WTC11 (cell line): ENCODE data around the gene DDX10. TPM values are rescaled to one million over a fixed set of nuclear protein-coding genes. Genes with fewer than 3 reads are reported as not detected.

Experiments
- ATAC-seq: fragments of 200-7000 bp; cut with Tn5 transposase; 2 replicates; pipeline ENCODE4 v1.10.0; 2021; ENCODE audit warnings: mild to moderate bottlenecking, moderate library complexity
- CTCF ChIA-PET: fragments of 300-600 bp; sonication (Branson Sonifier 250); formaldehyde crosslinking; loops from one replicate; lab custom pipeline; 2021; ENCODE audit warnings: antibody characterized with exemption; lab: Charles Lee
- POLR2A ChIA-PET: fragments of 350-600 bp; sonication (Branson Sonifier 250); formaldehyde crosslinking; loops from one replicate; lab custom pipeline; 2021; ENCODE audit warnings: antibody characterized with exemption; lab: Charles Lee
- DNase-seq: peaks from one replicate; pipeline ENCODE4 v3.0.0; 2021; ENCODE audit warnings: low spot score
- H3K27ac Mint-ChIP-seq: 2 replicates; pipeline ENCODE4 v1.8.0; 2021; ENCODE audit warnings: mixed read lengths
- H3K27me3 Mint-ChIP-seq: 2 replicates; pipeline ENCODE4 v1.8.0; 2021; ENCODE audit warnings: low read depth, mild to moderate bottlenecking, moderate library complexity, mixed read lengths
- H3K36me3 Mint-ChIP-seq: 2 replicates; pipeline ENCODE4 v1.8.0; 2021; ENCODE audit warnings: mixed read lengths
- H3K4me1 Mint-ChIP-seq: 2 replicates; pipeline ENCODE4 v1.8.0; 2022; ENCODE audit warnings: mixed read lengths
- H3K4me3 Mint-ChIP-seq: 2 replicates; pipeline ENCODE4 v1.8.0; 2021; ENCODE audit warnings: mild to moderate bottlenecking, moderate library complexity, mixed read lengths
- H3K9me3 Mint-ChIP-seq: 2 replicates; pipeline ENCODE4 v1.8.0; 2021; ENCODE audit warnings: mixed read lengths
- ATF6 ChIP-seq: sonication (generic); formaldehyde crosslinking; IDR thresholded peaks from 2 replicates; pipeline ENCODE4 v1.8.1; 2023; ENCODE audit warnings: mild to moderate bottlenecking, missing genetic modification reagents
- ERG ChIP-seq: fragments of 250-450 bp; sonication (Bioruptor Pico); IDR thresholded peaks from 2 replicates; pipeline ENCODE4 v1.8.0; 2021; ENCODE audit warnings: mild to moderate bottlenecking
- ESRRA ChIP-seq: sonication (generic); formaldehyde crosslinking; IDR thresholded peaks from 2 replicates; pipeline ENCODE4 v1.8.1; 2022; ENCODE audit warnings: mild to moderate bottlenecking, missing genetic modification reagents, borderline replicate concordance
- FOXK1 ChIP-seq: sonication (generic); formaldehyde crosslinking; IDR thresholded peaks from 2 replicates; pipeline ENCODE4 v1.8.0; 2022; ENCODE audit warnings: mild to moderate bottlenecking, moderate library complexity, missing genetic modification reagents
- GTF2I ChIP-seq: fragments of 250-450 bp; sonication (Bioruptor Pico); conservative IDR thresholded peaks from 2 replicates; pipeline ENCODE4 v1.4.0; 2021; ENCODE audit warnings: mild to moderate bottlenecking
- HMGA2 ChIP-seq: fragments of 250-450 bp; sonication (Bioruptor Pico); IDR thresholded peaks from 2 replicates; pipeline ENCODE4 v1.4.0; 2021; ENCODE audit warnings: mild to moderate bottlenecking, moderate library complexity
- KAT7 ChIP-seq: sonication (generic); formaldehyde crosslinking; IDR thresholded peaks from 2 replicates; pipeline ENCODE4 v1.8.1; 2023; ENCODE audit warnings: missing genetic modification reagents, mild to moderate bottlenecking, borderline replicate concordance
- MLX ChIP-seq: sonication (generic); formaldehyde crosslinking; IDR thresholded peaks from 2 replicates; pipeline ENCODE4 v1.8.1; 2023; ENCODE audit warnings: mild to moderate bottlenecking, missing genetic modification reagents, moderate library complexity
- NFATC4 ChIP-seq: fragments of 250-450 bp; sonication (Bioruptor Pico); IDR thresholded peaks from 2 replicates; pipeline ENCODE4 v1.9.0; 2021; ENCODE audit warnings: mild to moderate bottlenecking
- NFYB ChIP-seq: sonication (generic); formaldehyde crosslinking; conservative IDR thresholded peaks from 2 replicates; pipeline ENCODE4 v1.8.0; 2022; ENCODE audit warnings: low read depth, missing genetic modification reagents
- RORB ChIP-seq: fragments of 250-450 bp; sonication (Bioruptor Pico); IDR thresholded peaks from 2 replicates; pipeline ENCODE4 v1.9.0; 2021; ENCODE audit warnings: mild to moderate bottlenecking
- SMAD4 ChIP-seq: sonication (generic); formaldehyde crosslinking; IDR thresholded peaks from 2 replicates; pipeline ENCODE4 v1.8.0; 2022; ENCODE audit warnings: mild to moderate bottlenecking, missing genetic modification reagents
- SOX15 ChIP-seq: fragments of 250-450 bp; sonication (Bioruptor Pico); IDR thresholded peaks from 2 replicates; pipeline ENCODE4 v1.9.0; 2021; ENCODE audit warnings: mild to moderate bottlenecking
- TEAD4 ChIP-seq: sonication (generic); formaldehyde crosslinking; IDR thresholded peaks from 2 replicates; pipeline ENCODE4 v1.8.0; 2022; ENCODE audit warnings: mild to moderate bottlenecking, missing genetic modification reagents
- TP53 ChIP-seq: sonication (generic); formaldehyde crosslinking; IDR thresholded peaks from 2 replicates; pipeline ENCODE4 v1.8.1; 2023; ENCODE audit warnings: mild to moderate bottlenecking, missing genetic modification reagents
- ZNF121 ChIP-seq: sonication (generic); formaldehyde crosslinking; IDR thresholded peaks from 2 replicates; pipeline ENCODE4 v1.8.0; 2023; ENCODE audit warnings: missing genetic modification reagents
- ZNF232 ChIP-seq: sonication (generic); formaldehyde crosslinking; IDR thresholded peaks from 2 replicates; pipeline ENCODE4 v1.8.0; 2022; ENCODE audit warnings: mild to moderate bottlenecking, missing genetic modification reagents
- ZNF425 ChIP-seq: fragments of 250-450 bp; sonication (Bioruptor Pico); conservative IDR thresholded peaks from 2 replicates; pipeline ENCODE4 v1.9.0; 2021; ENCODE audit warnings: mild to moderate bottlenecking
- total RNA-seq: library from RNA; stranded (reverse); gene quantifications from 3 replicates; pipeline ENCODE4 v1.2.3, GENCODE V29; 2021

Gene DDX10
- total RNA-seq, 1 experiment from 2014 or later, result 56.8 TPM

GRCh38 chr11:108891909-108892511 lies 227.1 kb downstream of the DDX10 start (continued):
- no peak for TF ChIP-seq ZNF425

- Mint-ChIP-seq H3K4me1 (peaks cover 56% of the 10 kb centered on the region), H3K36me3 (peaks cover 20% of the 10 kb centered on the region), H3K9me3 (peaks cover 21% of the 10 kb centered on the region), H3K27ac (peak overlapping the region; percentile 28; the same call in 1 of the 2 replicates), H3K4me3 (no peak overlapping the region), H3K27me3 (no peaks in the 10 kb centered on the region)
- CTCF ChIA-PET, result no interaction called here
- DNase-seq (no peak), ATAC-seq (no peak)
- POLR2A ChIA-PET, result no interaction called here
- TF ChIP-seq SOX15 (CRISPR knock-in tag) (no peak), NFYB (CRISPR knock-in tag) (no peak), ATF6 (CRISPR knock-in tag) (no peak), HMGA2 (CRISPR knock-in tag) (no peak), KAT7 (CRISPR knock-in tag) (no peak), FOXK1 (no peak), ERG (CRISPR knock-in tag) (no peak), TEAD4 (CRISPR knock-in tag) (no peak), RORB (CRISPR knock-in tag) (no peak), ESRRA (no peak), GTF2I (no peak), NFATC4 (CRISPR knock-in tag) (no peak), SMAD4 (CRISPR knock-in tag) (no peak)
Observed at GRCh38 chr11:108895579-108896480, 231.0 kb downstream of the DDX10 start.

GRCh38 chr11:108897071-108897481 lies 232.2 kb downstream of the DDX10 start:
- no peak overlapping the region for H3K4me3 Mint-ChIP-seq
- H3K4me1 Mint-ChIP-seq, result peaks cover 44% of the 10 kb centered on the region
- DNase-seq (no peak), ATAC-seq (no peak)
- no peak for TF ChIP-seq ZNF232 (CRISPR knock-in tag)
- no peak for TF ChIP-seq TP53 (CRISPR knock-in tag)
- TF ChIP-seq ZNF121, result no peak
- no peak for TF ChIP-seq MLX (CRISPR knock-in tag)
- peaks cover 21% of the 10 kb centered on the region for H3K9me3 Mint-ChIP-seq
- no peak overlapping the region for H3K27ac Mint-ChIP-seq
- no peaks in the 10 kb centered on the region for H3K27me3 Mint-ChIP-seq
- CTCF ChIA-PET, result no interaction called here
- H3K36me3 Mint-ChIP-seq, result peaks cover 20% of the 10 kb centered on the region
- POLR2A ChIA-PET, result no interaction called here
